GM18858 (cell line): Measurements from ENCODE around the gene BTK.

ENCODE experiments used
- ATAC-seq: cut with Tn5 transposase; IDR thresholded peaks from one replicate; pipeline ENCODE4 v1.9.1; 2021; ENCODE audit not compliant: unreplicated experiment

The BTK gene

DNA sequence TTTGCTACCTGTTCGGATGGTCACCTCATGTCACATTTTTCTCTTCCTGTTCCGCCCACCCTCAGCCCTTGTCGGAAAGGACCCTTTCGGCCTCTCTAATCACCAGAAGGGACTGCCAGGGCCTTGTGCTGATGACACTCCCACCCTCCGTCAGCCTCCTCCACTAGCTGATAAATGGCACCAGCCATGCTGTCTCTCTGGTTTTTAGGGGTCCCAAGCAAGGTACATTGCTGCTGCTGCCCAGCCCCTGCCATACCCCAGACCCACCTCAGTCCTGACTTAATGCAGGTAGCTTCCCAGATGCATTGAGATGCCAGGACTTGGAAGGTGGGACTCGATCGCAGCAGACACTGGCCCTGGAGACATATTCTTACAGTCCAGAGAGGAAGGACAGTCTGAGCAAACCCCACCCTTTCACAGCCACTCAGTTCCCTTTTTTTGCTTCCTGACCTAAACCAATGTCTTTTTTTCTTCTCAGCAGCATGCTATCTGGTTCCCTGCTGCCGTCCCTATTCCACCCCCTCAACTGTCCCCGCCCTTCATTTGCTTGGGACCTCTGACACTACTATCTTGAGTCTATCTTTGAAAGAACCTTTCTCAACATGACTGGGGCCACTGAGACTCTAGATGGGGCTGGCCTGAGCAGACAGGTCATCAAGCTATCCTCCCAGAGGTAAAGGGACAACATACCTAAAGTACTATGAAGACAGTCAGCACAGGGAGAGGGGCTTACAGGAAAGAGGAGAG lies at the start of gene BTK:
BTK (minus strand) TSS at position 397 of the 747 bp plus-strand sequence. CDS start 10,907 bp downstream, outside the sequence.
- ATAC-seq, result peak; percentile 49

DNA sequence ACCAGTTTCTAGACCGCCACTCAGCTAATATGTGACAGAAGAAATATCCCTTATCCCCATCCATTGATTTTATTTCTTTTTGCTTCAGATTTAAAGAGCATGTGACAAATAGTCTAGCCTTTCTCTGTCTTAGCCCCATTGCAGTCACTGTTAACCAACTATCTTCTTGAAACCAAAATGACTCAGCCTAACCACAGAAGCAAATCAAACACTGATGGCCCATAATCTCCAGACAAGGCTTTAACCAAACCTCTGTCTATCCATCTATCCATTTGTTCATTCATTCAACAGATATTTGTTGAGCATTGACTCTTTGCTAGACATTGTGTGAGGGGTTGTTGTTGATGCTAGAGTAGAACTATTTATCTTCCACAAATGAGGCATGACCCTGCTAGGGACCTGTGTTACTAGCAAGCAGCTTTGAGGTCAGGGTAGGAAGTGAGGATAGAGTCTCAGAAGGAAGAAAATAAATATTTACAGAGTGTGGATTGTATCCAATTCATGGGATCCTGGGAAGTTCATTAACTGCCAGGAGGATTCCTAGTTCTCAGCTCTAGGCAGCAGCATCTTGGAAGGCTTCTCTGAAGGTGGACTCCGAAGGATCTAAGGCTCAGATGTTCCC lies 44.6 kb upstream of the BTK start:
- peak; percentile 89 for ATAC-seq

- ATAC-seq, result peak; percentile 34
Observed at GRCh38 chrX:101429934-101430333, 43.9 kb upstream of the BTK start.

- no peak for ATAC-seq
Observed at GRCh38 chrX:101427954-101428353, 42.0 kb upstream of the BTK start.

GRCh38 chrX:101419489-101419888 lies 33.5 kb upstream of the BTK start:
- no peak for ATAC-seq

DNA sequence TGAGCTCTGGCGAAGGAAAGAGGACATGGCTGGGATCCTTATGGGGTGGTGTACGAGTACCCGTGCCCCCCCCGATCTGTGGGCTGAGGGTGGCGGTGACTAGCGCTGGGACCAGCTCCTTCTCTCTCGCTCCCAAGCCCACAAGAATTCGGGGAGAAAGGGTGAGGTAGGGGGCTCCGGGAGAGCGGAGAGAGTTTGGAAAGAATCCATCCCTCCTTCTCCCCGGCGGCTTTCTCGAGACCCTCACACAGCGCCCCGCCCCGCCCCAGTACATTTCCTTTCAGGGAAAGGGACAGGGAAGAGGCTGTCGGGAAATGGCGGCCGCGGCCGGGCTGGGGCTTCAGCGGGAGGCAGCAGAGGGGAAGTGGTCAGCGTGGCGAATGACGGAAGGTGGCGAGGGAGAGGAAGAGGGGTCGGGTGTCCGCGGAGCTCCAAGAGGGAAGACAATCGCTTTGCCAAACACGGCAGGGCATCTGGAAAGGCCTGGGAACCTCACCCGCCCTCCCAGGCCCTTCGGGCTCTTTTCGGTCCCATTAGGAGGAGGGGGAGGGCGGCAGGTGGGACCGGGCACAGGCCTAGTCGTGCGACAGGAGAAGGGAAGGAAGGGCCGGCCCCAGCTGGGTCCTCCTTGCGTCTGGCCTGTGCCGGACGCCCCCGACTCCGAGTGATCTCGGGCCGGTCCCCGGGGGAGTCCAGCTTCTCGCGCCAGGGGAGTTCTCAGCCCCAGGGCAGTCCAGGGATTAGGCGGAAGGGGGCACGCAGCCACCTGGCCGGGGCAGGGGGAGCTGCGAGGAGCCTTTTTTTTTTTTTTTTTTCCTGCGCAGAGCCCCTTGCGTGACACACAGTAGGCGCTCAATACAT lies 32.2 kb upstream of the BTK start:
- ATAC-seq, result no peak

- ATAC-seq, result no peak
Observed at GRCh38 chrX:101417190-101417589, 31.2 kb upstream of the BTK start.

DNA sequence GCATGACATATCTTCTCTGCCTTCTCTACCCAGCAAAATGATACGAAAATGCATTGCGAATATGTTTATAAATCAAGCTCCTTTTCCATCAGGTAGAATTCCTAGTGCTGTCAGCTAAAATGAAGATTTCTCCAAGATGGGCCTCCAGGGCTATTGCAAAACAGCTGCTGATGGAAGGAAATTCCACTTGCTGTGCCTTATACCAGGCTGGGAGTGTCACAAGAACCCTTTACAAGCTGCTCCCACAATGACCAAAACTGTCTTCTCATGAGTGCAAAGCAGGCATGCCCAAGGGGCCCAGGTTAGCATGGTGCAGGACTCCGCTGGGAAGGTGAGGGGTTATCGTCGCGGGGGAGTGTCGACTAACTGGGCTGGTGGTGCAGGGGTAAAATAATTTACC lies 30.7 kb upstream of the BTK start:
- no peak for ATAC-seq

DNA sequence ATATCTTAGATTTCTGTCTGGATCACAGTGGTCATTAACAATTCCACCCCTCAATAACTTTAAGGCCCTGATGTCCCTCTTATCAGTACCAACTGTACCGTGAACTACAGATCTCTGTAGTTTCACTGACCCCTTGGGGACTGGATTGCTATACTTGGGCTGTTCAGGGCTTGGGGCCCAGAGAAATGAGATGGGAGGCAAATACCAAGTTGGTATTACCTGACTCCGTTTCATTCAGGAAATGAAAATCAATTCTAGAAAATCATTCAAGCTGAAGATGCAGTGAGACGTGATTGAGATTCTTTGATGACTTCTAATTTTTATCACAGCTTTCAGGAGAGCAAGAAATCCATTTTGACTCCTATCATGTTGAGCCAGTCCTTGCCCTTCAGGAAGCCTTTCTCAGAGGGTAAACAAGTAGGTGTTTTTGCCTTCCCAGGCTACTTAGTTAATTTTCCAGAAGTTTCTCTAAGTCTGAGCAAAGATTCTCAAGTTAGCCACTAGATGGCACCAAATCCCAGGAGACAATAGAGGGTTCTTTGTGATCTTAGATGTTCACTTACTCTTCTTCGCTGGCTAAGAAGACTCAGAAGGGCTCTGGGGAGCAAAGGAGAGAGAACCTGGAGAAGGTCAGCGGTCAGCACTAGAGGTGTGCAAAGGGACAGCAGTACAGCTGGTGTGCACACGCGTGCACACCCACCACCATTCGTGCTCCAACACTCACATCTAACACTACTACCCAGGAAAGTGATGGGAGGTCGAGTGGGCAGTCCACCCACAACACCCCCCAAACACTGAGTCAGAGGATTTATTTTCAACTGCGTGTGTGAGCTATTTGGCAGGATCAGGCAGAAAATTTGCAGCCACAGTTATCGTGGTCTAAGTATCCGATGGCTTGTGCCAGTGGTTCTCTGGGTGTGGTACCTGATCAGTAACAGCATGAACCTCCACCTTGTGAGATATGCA lies 29.5 kb upstream of the BTK start:
- peak; percentile 52 for ATAC-seq

GRCh38 chrX:101411984-101412383 lies 26.0 kb upstream of the BTK start:
- no peak for ATAC-seq

GRCh38 chrX:101410461-101410860 lies 24.5 kb upstream of the BTK start:
- ATAC-seq, result no peak

GRCh38 chrX:101409043-101409442 lies 23.1 kb upstream of the BTK start:
- ATAC-seq, result no peak

GRCh38 chrX:101408532-101408841 lies 22.5 kb upstream of the BTK start:
- no peak for ATAC-seq

DNA sequence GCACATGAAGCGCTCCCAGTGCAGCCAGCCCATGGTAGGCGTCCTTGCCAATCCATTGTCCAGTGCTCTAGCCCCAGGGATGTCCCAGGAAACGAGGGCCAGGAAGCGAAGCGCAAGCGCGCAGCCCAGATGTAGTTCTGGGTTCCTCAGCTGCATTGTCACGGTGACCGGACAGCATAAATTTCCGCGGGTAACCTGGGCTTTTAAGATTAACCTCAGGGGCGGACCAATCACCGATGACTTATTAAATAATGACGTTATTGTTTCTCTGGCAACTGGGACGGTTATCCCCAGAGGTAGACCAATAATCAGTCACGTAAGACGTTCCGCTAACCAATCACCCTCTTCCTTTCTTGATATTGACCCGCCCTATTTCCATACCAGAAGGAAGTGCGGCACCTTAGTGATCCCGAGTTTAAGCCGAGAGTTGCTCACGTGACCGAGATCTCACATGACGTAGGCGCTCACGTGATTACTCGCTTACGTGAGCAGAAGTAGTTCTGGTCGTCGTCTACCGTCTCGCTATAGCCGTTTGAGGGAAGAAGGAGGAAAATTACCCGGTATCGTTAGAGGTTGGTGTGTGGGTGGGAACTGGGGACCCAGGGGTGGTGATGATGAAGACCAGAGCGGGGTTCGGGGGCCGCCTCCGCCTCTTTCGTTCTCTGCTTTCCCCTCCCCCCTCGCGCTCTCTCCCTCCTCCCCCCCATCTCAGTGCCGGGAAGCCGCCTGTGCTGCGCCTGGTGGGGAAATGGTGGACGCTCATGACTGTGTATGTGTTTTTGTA lies 21.9 kb upstream of the BTK start, which contains the start of the genes GLA and HNRNPH2:
GLA (minus strand) TSS at position 178 of the 784 bp plus-strand sequence; CDS start at position 156, 22 bp downstream.
HNRNPH2 (plus strand) TSS at position 475 of the 784 bp plus-strand sequence. CDS start 3,767 bp downstream, outside the sequence.
- ATAC-seq, result peak; percentile 95

- ATAC-seq, result no peak
Observed at GRCh38 chrX:101407167-101407747, 21.3 kb upstream of the BTK start.

DNA sequence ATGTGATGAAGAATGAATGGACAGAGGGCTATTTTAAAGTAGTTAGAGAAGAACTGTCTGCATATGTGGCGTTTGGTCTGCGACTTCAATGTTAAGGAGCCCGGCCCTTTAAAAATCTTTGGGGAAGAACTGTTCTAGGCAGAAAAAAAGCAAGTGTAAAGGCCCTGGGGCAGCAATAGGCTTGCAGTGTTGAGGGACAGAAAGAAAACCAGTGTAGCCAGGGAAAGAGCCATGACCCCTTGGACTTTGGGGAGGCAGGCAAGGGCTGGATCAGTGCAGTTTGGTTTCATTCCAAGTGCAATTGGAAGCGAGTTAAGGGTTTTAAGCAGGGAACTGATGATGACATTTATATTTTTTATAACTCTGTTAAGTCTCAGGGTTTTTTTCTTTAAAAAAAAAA lies 13.8 kb upstream of the BTK start:
- ATAC-seq, result no peak

DNA sequence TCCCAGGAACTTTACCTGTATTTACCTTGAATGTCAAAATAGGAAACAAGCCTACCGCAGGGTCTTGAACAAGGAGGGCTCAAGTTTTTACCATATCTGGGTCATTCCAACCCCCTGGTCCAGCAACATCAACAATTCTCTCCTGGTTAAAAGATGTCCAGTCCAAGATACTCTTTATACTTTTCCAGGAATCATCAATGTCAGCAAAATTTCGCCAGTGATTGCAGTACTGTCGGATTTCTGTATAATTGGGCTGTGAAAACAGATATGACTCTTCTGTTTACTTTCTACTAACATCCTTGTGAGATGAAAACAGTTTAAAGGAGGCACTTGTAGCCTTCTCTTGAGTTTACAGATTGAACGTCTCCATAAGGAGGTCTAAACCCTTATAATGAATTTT lies 12.7 kb upstream of the BTK start:
- no peak for ATAC-seq

DNA sequence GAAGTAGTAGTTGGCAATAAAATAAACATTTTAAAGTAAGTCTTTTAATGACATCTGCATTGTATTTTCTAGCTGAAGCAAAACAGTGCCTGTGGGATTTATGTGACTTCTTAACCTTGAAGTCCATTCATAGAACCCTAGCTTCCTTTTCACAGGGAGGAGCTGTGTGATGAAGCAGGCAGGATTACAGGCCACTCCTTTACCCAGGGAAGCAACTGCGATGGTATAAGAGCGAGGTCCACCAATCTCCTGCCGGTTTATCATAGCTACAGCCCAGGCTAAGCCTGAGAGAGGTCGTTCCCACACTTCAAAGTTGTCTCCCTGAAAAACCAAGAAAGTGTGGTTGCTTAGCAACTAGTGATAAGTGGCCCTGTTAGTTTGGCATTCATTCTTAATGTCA lies 11.8 kb upstream of the BTK start:
- no peak for ATAC-seq

DNA sequence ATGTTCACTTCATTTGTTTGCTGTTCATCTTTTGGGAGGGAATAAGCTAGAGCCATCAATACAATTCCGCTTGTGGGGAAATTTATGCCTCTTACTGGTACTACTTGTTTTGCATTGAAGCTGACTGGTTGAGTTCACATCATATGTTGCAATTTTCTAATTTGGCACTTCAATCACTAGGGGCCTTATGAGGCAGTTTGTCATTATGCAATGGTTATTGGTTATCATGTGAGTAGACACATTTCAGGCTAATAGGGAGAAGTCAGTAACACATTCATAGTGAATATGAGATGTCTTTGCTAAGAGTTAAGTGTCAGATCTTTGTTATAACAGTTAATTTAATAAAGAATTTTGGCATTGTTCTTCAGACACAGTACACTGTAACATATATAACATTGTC lies 9.8 kb upstream of the BTK start:
- ATAC-seq, result no peak
